GM23248 (cell line): ENCODE data around the gene RPS27L. TPM values are rescaled to one million over a fixed set of nuclear protein-coding genes. Genes with fewer than 3 reads are reported as not detected.

Source experiments
- DNase-seq: peaks from one replicate; pipeline ENCODE4 v3.0.0-alpha.2; 2015
- H2AFZ ChIP-seq: fragments of 200-600 bp; sonication (generic); 2 replicates; pipeline ENCODE4 v1.6.1; 2016; ENCODE audit warnings: antibody characterized with exemption
- H3F3A ChIP-seq: fragments of 200-600 bp; sonication (generic); 2 replicates; pipeline ENCODE4 v1.6.1; 2016; ENCODE audit warnings: mild to moderate bottlenecking, antibody characterized with exemption, mixed run types; ENCODE audit not compliant: insufficient read depth
- H3K27ac ChIP-seq: fragments of 200-600 bp; sonication (generic); 2 replicates; pipeline ENCODE4 v1.5.1; 2016; ENCODE audit warnings: mild to moderate bottlenecking
- H3K27me3 ChIP-seq: fragments of 200-600 bp; sonication (generic); replicated peaks from 2 replicates; pipeline ENCODE4 v1.6.1; 2016; ENCODE audit warnings: mild to moderate bottlenecking; ENCODE audit not compliant: insufficient read depth
- H3K36me3 ChIP-seq: fragments of 200-600 bp; sonication (generic); 2 replicates; pipeline ENCODE4 v1.6.1; 2016; ENCODE audit warnings: low read depth, mild to moderate bottlenecking
- H3K4me1 ChIP-seq: fragments of 200-600 bp; sonication (generic); 2 replicates; pipeline ENCODE4 v1.6.1; 2016; ENCODE audit warnings: mild to moderate bottlenecking; ENCODE audit not compliant: insufficient read depth
- H3K4me2 ChIP-seq: fragments of 200-600 bp; sonication (generic); one replicate; pipeline ENCODE4 v1.6.1; 2016; ENCODE audit warnings: mild to moderate bottlenecking; ENCODE audit not compliant: unreplicated experiment
- H3K4me3 ChIP-seq: fragments of 200-600 bp; sonication (generic); 2 replicates; pipeline ENCODE4 v1.5.1; 2016; ENCODE audit warnings: mild to moderate bottlenecking
- H3K79me2 ChIP-seq: fragments of 200-600 bp; sonication (generic); 2 replicates; pipeline ENCODE4 v1.6.1; 2016; ENCODE audit warnings: mild to moderate bottlenecking; ENCODE audit not compliant: insufficient read depth
- H3K9ac ChIP-seq: fragments of 200-600 bp; sonication (generic); 2 replicates; pipeline ENCODE4 v1.6.1; 2016; ENCODE audit warnings: mild to moderate bottlenecking
- H3K9me2 ChIP-seq: fragments of 200-600 bp; sonication (generic); 2 replicates; pipeline ENCODE4 v1.6.1; 2016; ENCODE audit warnings: mixed run types, mild to moderate bottlenecking, moderate library complexity; ENCODE audit not compliant: insufficient read depth
- H3K9me3 ChIP-seq: fragments of 200-600 bp; sonication (generic); one replicate; pipeline ENCODE4 v1.6.1; 2017; ENCODE audit warnings: low read depth
- H4K20me1 ChIP-seq: fragments of 200-600 bp; sonication (generic); 2 replicates; pipeline ENCODE4 v1.6.0; 2016; ENCODE audit not compliant: insufficient read depth
- EZH2 ChIP-seq: fragments of 200-600 bp; sonication (generic); IDR thresholded peaks from 2 replicates; pipeline ENCODE4 v1.6.1; 2018; ENCODE audit warnings: antibody characterized with exemption, mild to moderate bottlenecking; ENCODE audit not compliant: insufficient read depth, poor library complexity, severe bottlenecking
- EZH2phosphoT487 ChIP-seq: fragments of 200-600 bp; sonication (generic); IDR thresholded peaks from 2 replicates; pipeline ENCODE4 v1.6.1; 2018; ENCODE audit warnings: antibody characterized with exemption, moderate library complexity, mild to moderate bottlenecking, low read depth; ENCODE audit not compliant: insufficient read depth
- WGBS, 2 experiments: methylation state at CpG; one replicate each; pipeline ENCODE4 v1.1.6; 2015 to 2017; ENCODE audit warnings: low lambda C conversion rate in 2 of 2, low coverage in 1 of 2; ENCODE audit errors: missing lambda C conversion rate in 2 of 2; 5-methylcytosine and 5-hydroxymethylcytosine counted together
- in situ Hi-C: fragments of 300-500 bp; cut with MboI; formaldehyde crosslinking; loops from 2 replicates; pipeline ENCODE4 v1.15.0; 2020
- polyA plus RNA-seq: library from polyadenylated mRNA; unstranded; fragments of >200 nt; fragmentation: Nextera tagmentation; extraction: Ambion mirVana; gene quantifications from 2 replicates; pipeline ENCODE4 v1.2.1, GENCODE V29; 2016
- total RNA-seq: library from RNA; depleted of rRNA; stranded (reverse); fragments of >200 nt; shearing (Covaris generic); gene quantifications from 2 replicates; pipeline ENCODE4 v1.2.3, GENCODE V29; 2014

The RPS27L gene
- total and polyA plus RNA-seq, 2 experiments from 2014 or later, result 151 to 1,181 TPM

DNA sequence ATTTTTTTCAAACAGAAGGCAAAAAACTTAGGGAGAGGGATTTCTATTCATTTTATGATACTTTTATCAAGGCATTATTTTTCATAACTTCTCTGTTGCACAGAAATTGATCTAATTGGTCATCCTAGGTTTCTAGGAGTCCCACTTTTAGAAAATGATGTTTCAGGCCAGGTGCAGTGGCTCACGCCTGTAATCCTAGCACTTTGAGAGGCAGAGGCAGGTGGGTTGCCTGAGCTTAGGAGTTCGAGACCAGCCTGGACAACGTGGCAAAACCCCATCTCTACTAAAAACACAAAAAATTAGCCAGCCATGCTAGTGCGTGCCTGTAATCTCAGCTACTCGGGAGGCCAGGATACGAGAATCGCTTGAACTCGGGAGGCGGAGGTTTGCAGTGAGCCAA is 32.8 kb downstream of the RPS27L start:
- in situ Hi-C loops, result no loop called here
- peaks cover 28% of the 10 kb centered on the region for H3K36me3 ChIP-seq
- H3K4me3 ChIP-seq, result no peak overlapping the region
- TF ChIP-seq EZH2phosphoT487, result no peak
- TF ChIP-seq EZH2, result no peak
- H3K27me3 ChIP-seq, result no peaks in the 10 kb centered on the region
- H3K9me3 ChIP-seq, result no peaks in the 10 kb centered on the region
- 97 to 98% methylated on average over 9 of the region's 9 CpGs for WGBS, 2 experiments
- H2AFZ ChIP-seq, result no peak overlapping the region
- no peaks in the 10 kb centered on the region for H4K20me1 ChIP-seq
- H3K27ac ChIP-seq, result no peak overlapping the region
- H3K9me2 ChIP-seq, result no peaks in the 10 kb centered on the region
- H3K9ac ChIP-seq, result no peak overlapping the region
- H3K4me2 ChIP-seq, result no peak overlapping the region
- H3K79me2 ChIP-seq, result peaks cover 63% of the 10 kb centered on the region
- peaks cover 9% of the 10 kb centered on the region; the same call in 1 of the 2 replicates for H3K4me1 ChIP-seq
- no peak for DNase-seq
- H3F3A ChIP-seq, result peaks cover 6% of the 10 kb centered on the region; the same call in 1 of the 2 replicates

DNA sequence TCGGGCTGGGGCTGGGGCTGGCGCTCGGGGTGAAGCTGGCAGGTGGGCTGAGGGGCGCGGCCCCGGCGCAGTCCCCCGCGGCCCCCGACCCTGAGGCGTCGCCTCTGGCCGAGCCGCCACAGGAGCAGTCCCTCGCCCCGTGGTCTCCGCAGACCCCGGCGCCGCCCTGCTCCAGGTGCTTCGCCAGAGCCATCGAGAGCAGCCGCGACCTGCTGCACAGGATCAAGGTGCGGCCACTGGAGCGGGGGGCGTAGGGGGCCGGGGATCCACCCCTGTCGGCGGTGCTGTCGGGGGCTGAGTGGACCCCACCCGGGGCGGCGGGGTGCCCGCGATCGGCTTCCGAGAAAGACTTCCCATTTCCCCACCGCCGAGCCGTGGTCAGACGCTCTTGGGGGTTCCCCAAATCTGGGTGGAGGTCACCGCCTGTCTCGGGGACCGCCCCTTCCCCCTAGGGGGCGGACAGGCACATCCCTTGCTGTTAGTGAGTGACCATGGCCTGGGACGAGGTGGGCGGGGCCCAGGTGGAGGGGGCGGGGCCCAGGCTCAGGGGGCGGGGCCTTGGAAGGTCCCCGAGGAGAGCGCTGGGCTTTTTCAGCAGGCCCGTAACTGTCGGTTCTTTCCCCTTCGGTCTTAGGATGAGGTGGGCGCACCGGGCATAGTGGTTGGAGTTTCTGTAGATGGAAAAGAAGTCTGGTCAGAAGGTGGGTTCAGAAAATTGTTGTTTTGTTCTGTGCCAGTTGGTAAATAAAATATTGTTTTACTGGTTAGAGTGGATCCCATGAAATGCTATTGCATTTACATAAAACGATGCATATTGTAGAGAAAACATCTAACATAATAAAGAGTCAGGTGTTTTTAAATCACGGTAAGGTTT is 35.0 kb downstream of the RPS27L start:
- peak overlapping the region; percentile 99 for H2AFZ ChIP-seq
- H3K4me1 ChIP-seq, result peaks cover 7% of the 10 kb centered on the region; the same call in 1 of the 2 replicates
- H3K9me2 ChIP-seq, result no peaks in the 10 kb centered on the region
- H3K79me2 ChIP-seq, result peaks cover 44% of the 10 kb centered on the region
- H3K27ac ChIP-seq, result peak overlapping the region; percentile 59
- peak overlapping the region; percentile 85 for H3K9ac ChIP-seq
- no peaks in the 10 kb centered on the region for H4K20me1 ChIP-seq
- WGBS, 2 experiments, result 1 to 2% methylated on average over 21 to 41 of the region's 59 CpGs
- DNase-seq, result peak; percentile 86
- H3K36me3 ChIP-seq, result peaks cover 11% of the 10 kb centered on the region; the same call in 1 of the 2 replicates
- in situ Hi-C loops, result no loop called here
- H3F3A ChIP-seq, result peaks cover 6% of the 10 kb centered on the region; the same call in 1 of the 2 replicates
- peak overlapping the region; percentile 93 for H3K4me3 ChIP-seq
- H3K4me2 ChIP-seq, result peak overlapping the region; percentile 90
- no peaks in the 10 kb centered on the region for H3K9me3 ChIP-seq
- TF ChIP-seq EZH2 (no peak), EZH2phosphoT487 (no peak)
- no peaks in the 10 kb centered on the region for H3K27me3 ChIP-seq

DNA sequence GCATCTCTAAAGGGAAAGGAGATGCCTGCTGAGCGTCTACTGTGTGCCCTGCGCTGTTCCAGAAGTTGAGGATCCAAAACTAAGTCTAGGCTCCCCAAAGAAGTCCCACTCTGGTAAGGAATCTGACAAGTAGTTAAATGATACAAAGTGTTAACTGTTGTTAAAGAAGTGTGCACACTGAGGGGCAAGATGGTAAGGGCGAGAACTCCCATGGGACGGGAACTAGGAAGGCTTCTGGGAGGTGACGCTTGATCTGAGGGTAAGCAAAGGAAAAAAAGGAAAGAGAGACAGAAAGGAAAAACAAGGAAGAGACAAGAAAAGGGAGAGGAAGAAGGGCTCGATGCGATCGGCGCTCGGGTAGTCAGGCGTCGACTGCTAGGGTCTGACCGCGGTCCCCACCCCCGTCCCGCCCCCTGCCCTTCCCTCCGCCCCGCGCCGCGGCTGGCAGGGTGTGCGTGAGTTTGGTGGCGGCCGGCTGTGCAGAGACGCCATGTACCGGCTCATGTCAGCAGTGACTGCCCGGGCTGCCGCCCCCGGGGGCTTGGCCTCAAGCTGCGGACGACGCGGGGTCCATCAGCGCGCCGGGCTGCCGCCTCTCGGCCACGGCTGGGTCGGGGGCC is 35.8 kb downstream of the RPS27L start, which contains the start of gene LACTB:
Gene LACTB (plus strand): TSS at position 480 of the 620 bp plus-strand sequence. CDS start 11 bp downstream, at position 491.
- H3K4me1 ChIP-seq, result no peaks in the 10 kb centered on the region
- peaks cover 36% of the 10 kb centered on the region for H3K79me2 ChIP-seq
- no peak for TF ChIP-seq EZH2
- no peak for TF ChIP-seq EZH2phosphoT487
- H3K36me3 ChIP-seq, result peaks cover 4% of the 10 kb centered on the region; the same call in 1 of the 2 replicates
- no peaks in the 10 kb centered on the region for H3K27me3 ChIP-seq
- no peaks in the 10 kb centered on the region for H3K9me2 ChIP-seq
- H3K9me3 ChIP-seq, result no peaks in the 10 kb centered on the region
- H3K9ac ChIP-seq, result peak within 1 kb of the TSS; percentile 85
- WGBS, 2 experiments, result 3 to 4% methylated on average over 25 to 31 of the region's 40 CpGs
- peak within 1 kb of the TSS; percentile 93 for H3K4me3 ChIP-seq
- peaks cover 6% of the 10 kb centered on the region; the same call in 1 of the 2 replicates for H3F3A ChIP-seq
- H4K20me1 ChIP-seq, result no peaks in the 10 kb centered on the region
- peak within 1 kb of the TSS; percentile 90 for H3K4me2 ChIP-seq
- H2AFZ ChIP-seq, result peak within 1 kb of the TSS; percentile 99
- peak within 1 kb of the TSS; percentile 66 for H3K27ac ChIP-seq
- peak; percentile 97 for DNase-seq
- in situ Hi-C loops, result no loop called here

DNA sequence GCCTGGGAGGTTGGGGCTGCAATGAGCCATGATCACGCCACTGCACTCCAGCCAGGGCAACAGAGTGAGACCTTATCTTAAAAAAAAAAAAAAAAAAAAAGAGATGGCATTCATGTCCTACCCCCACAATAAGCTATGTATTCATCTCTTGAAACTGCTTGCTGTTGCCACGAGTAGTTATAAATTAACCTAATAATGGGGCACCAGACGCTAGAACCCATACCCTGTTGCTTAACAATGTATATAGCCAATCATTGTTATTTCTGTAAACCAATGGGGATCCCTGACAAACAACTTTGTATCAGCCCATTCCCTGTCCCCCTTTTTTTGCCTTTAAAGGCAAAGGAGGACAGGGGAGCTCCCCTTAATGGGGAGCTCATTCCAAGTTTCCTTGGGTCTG is 38.4 kb downstream of the RPS27L start:
- H3K4me1 ChIP-seq, result no peaks in the 10 kb centered on the region; the same call in 1 of the 2 replicates
- WGBS, 2 experiments, result 84 to 93% methylated on average over 3 of the region's 3 CpGs
- in situ Hi-C loops, result no loop called here

More for the DNA sequence above, 38.4 kb downstream of the RPS27L start:
- no peak for TF ChIP-seq EZH2
- Histone ChIP-seq H4K20me1 (no peaks in the 10 kb centered on the region), H3K27ac (no peak overlapping the region), H3F3A (peaks cover 6% of the 10 kb centered on the region; the same call in 1 of the 2 replicates), H3K27me3 (no peaks in the 10 kb centered on the region), H3K36me3 (no peaks in the 10 kb centered on the region), H3K9me3 (no peaks in the 10 kb centered on the region), H3K4me2 (no peak overlapping the region), H3K79me2 (peaks cover 13% of the 10 kb centered on the region), H3K4me3 (no peak overlapping the region), H3K9ac (no peak overlapping the region), H3K9me2 (no peaks in the 10 kb centered on the region), H2AFZ (no peak overlapping the region)
- DNase-seq, result no peak
